NCI-H1417 (cell line): ENCODE data around the gene SRGAP3.
A peak's percentile ranks its signal among the peaks of the same experiment; 100 is the strongest.

Experiments used
- DNase-seq, 3 experiments: peaks; one replicate each; lab custom pipeline; 2025; lab: John Stamatoyannopoulos, UW

Gene SRGAP3

DNA sequence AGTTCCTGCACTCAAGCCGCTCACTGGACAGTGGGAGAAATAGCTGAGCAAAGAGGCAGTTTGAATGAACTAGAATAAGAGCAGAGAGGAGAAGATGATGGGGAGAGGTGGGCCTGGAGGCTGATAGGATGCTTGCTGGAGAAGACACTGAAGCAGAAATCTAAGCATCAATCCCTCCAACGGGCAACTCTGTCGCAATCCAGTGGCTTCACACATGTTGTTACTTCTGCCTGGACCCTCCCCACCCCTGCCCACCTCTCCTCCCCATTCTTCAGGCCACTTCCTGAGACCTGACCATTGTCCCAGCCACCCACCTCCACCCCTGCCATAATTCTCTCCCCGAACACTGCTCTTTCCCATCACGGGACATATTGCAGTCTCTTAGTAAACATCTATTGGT, 76.0 kb downstream of the SRGAP3 start:
- DNase-seq: no peak

DNA sequence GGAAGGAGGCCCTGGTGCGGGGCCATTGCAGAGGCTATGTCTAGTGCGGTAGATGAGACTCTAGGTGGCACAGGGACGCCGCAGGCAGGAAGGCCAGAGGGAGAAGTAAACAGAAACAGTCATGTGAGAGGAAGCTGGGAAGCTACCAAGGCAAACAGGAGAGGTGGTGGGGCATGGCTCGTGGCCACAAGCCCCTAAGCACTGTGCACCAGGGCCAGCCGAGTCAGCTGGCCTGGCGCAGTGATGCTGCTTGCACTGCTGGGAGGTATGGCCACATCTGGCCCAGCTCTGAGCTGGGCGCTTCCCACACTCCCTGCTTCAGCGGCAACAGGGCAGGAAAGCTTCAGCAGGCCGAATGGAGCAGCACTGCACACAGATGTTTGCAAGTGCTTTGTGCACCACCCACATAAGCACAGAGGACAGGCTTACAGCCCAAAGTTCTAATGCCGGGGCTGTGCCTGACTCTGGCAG, 76.6 kb downstream of the SRGAP3 start:
- DNase-seq: no peak

DNA sequence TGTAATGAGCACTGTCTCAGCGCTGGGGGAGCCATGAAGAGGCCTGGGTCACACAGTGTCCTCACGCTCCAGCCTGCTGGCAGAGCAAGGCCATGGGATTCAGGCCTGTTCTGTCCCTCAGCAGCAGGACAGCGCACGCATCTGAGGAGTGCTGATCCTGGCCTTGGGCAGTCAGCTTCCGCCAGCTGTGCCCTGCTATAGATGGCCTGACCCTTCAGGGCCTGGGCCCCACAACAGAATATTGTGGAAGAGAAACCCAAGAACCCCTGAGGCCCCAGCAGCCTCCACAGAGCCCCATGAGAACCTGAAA, 78.6 kb downstream of the SRGAP3 start:
- no peak for DNase-seq

DNA sequence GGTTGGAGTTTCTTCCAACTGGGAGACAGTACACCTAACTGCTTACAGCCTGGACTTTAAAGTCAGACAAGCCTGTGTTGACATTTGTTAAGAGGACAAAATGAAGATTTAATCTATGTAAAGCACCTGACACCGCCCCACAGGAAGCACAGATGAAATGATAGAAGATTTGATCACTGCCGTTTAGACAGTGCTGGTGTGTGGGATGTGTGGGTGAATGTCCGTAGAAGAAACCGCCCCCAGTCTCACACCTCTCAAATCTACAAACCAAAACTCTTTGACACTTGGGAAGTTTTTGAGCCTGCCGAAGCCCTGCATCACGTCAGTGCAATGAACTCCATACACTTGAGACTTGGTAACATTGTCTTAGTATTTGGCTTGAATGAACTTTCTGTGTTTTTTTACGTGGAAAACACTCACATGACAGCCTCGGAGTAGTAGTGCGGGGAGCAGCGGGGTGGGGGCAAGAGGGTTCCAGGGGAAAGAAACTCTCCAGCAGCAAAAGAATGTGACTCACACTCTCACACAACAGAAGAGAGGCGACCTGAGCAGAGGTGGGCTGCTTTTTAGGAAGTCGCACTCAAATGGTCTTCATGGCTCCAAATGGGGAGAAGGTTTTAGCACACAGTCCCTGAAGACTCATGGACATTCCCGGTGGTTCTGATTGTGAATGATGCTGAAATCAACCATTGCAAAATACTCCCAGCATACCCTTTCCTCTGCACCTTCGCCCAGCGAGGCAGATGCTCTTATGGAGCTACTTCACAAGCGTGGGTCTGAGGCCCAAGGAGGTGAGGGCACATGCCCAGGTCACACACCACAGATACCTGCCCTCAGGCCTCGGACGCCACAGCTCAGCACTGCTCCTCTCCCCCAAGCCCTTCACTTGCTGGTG, 79.2 kb downstream of the SRGAP3 start:
- DNase-seq: no peak

DNA sequence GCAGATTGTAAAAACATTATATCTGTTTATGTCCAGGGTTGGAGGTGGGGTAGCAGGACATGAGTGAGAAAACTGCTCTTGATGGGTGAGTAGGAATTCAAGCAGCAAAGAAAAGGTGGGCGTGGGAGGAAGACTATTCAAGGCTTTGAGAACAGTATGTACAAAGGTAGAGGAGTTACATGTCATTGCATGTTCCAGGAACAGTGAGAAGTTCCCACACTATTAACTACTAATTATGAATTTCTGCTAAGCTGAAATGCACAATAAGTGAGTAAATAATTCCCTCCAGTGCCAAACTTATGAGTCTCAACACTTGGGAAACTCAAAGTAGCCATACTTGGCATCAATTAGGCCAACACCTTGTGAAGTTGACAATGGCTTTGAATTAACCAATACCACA, 80.1 kb downstream of the SRGAP3 start:
- DNase-seq: no peak

DNA sequence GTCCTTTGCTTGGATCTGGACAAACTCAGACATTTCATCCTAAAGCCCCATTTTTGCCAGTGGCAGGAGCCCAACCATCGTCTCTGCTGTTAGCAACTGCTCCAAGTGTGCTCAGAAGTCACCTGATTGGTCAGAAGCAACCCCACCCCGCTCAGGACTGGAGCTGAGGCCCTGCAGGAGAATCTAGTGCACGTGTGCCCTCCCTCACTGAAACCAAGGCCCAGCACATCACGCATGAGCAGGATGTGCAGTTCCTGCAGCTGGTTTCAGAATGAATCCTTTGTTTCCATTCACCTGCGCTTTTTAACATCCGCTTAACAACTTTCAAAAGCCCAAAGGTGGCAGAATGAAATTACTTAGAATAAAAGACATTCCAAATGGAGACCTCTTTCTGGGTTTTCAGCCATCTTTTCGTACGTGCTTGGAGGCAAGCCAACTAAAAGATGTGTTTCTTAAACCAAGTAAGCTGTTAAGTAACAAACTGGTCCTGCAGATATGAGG, 81.2 kb downstream of the SRGAP3 start:
- DNase-seq: no peak

DNA sequence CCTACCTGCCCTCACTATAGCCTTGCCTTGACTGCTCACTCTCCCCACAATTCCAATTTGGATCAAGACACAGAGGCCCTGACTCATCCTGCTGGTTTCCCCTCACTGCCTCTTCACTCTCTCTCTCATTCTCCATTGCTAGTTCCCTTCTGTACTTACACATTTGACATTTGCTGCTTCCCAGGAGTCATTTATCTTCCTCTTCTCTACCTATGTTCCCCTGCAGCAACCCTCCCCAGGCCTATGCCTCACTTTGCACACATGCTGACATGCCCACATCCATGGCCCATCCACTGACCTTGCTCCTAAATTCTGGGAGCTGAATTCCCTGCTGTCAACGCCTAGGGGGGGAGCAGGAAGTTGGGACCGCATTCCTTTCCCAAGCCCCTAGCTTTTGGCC, 82.2 kb downstream of the SRGAP3 start:
- DNase-seq: no peak

DNA sequence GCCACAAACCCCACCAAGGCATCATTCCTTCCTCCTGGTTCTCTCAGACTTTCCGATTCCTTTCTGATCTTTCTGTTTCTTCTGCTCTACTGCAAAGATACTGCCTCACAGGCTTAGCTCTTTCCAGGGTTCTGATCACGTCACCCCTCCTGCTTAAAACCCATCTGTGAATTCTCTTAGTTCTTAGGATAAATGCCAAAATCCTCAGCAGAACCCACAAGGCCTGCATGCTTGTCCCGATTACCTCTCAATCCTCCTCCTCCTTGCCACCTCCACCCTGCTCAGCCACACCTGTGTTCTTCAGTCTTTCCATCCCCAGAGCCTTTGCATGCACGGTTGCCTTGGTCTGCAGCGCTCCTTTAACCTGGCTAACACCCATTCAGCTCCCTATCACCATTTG, 84.0 kb downstream of the SRGAP3 start:
- no peak for DNase-seq

DNA sequence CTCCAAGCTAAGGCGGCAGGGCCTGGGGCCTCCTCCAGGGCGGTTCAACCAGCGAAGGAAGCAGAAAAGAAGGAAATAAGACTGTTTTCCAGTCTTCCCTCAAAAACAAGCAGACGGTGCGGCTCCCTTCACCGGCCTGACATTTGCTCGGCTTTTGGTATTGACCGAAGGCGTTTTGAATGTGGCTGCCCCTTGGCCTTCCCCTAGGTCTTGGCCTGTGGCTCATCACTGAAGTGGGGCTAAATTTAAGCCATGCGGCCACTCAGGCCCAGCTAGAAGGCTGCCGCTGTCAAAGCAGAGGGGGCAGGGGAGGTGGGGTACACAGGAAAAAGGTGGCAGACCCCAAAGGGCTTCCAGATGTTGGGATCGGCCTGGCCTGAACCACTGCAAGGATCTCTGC, 86.2 kb downstream of the SRGAP3 start:
- DNase-seq: no peak

DNA sequence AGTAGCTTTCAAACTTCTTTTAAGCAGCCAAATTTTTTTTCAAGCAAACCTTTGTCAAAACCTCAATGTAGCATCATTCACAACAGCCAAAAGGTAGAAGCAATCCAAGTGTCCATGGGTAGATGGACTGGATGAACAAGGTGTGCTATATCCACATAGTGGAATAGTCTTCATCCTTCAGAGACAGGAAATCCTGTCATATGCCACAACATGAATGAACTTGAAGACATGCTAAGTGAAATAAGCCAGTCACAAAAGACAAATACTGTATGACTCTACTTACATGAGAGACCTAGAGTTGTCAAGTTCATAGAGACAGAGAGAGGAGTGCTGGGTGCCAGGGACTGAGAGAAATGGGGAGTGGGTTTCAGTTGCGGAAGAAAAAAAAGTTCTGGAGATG, 87.6 kb downstream of the SRGAP3 start:
- no peak for DNase-seq

DNA sequence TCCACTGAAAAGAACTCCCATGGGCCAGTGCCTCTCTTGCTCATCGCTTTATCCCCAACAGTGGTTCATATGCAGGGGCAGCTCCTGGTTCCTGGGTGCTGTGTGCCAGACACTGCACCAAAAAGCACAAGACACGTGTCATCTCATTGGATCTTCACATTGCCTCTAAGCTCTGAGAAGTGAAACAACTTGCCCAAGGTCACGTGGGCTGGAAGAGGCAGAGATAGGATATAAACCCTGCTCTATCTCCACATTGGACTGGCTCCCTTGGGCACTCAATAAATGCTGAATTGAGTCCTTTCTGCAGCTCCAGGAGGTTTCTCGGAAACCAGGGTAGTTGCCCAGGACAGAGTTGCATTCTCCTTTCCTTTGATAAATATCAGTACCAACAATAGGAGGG, 88.1 kb downstream of the SRGAP3 start:
- no peak for DNase-seq

DNA sequence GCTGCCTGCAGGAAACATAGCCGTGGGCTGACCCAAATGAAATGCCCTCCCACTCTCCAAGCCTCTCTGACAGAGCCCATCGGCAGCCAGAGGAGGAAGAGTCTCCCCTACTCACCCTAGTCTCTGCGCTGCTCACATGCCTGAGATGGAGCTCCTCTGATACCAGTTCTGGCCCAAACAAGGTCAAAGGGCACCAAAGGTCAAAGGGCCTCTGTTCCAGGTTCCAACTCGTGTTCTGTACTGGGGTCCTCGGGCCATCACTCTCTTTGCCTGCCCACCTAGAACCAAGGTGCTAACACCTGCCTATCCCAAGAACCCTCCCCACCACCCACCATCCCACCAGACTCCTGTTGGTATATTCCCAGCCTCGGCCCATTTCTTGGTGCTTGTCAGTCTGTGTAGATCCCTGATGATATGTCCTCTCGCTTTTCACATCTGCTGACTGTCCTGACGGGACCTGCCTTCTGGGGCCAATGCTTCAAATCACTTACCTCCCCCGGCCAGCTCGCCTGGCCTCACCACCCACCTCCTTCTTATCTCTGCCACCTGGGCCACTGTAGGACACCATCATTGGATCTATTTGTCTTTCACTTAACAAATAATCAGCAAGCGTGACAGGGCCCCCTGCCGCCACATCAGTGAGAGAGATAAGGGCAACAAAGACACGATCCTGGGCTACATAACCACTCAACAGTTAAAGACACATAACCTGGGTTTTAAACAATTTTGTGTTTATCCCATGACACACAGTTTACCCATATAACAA, 90.4 kb downstream of the SRGAP3 start:
- DNase-seq: peak in 1 of 3 experiments; percentile 34

DNA sequence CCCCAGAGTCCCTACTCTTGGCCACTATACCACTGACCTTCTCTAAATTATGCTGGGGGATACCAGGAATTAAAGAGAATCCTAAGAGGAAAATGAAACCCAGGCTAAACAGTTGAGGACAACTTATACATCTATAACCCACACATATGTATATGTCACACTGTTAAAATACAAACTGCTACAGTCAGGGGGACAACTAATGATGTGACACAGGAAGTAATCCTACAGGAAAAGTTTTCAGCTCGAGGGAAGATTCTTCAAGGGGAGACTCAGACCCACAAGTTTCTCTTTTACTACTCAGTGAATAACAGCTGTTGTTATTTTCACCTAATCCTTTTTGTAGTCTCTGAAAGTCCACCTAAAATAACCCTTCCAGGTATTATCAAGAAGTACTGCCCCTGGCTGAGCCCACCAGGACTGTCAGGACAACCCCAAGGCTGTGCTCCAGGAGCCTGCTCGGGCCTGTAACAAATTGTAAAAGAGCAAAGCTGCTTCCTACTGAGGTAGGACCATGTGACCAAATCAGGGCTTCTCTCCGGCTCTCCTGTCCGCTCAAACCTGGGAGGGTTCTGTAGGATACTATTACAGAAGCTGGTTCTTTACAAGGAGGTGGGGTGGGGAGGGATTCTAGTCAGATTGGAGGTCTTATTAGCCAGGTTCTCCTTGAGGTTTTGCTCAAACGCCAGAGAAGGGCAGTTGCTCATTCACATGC, 91.6 kb downstream of the SRGAP3 start:
- DNase-seq: no peak

DNA sequence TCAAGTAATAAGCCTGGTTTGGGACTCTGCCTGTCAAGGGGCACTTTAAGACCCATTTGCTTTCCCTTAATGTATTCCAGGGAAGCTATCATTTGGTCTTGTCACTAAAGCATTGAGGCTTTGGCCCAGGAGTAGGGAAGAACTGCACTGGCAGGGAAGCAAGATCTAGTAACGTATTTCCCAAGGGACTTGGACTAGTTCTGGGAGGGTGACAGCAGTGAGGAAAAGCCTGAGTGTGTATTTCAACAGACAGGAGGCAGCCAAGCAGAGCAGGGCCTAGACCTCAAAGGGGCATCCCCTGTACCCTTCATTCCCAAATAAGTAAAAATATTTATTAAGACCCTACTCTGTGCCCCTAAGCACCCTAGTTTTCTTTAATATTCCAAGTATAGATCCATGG, 92.8 kb downstream of the SRGAP3 start:
- no peak for DNase-seq

DNA sequence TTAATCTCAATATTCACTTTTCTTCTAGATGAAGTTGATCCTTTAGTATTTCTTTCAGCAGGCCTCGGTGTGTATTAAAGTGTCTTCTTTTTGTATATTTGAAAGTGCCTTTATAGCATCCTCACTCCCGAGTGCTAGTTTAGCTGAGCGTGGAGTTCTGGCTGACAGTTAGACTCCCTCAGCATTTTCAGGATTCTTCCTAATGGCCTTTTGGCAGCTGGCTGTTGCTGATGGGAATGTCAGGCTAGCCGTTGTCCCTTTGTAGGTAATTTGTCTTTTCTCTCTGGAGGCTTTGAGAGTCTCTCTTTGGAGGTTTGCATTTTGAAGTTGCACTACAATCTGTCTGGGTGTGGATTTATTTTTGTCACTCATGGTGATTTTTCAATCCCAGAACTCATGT, 94.4 kb downstream of the SRGAP3 start:
- no peak for DNase-seq

DNA sequence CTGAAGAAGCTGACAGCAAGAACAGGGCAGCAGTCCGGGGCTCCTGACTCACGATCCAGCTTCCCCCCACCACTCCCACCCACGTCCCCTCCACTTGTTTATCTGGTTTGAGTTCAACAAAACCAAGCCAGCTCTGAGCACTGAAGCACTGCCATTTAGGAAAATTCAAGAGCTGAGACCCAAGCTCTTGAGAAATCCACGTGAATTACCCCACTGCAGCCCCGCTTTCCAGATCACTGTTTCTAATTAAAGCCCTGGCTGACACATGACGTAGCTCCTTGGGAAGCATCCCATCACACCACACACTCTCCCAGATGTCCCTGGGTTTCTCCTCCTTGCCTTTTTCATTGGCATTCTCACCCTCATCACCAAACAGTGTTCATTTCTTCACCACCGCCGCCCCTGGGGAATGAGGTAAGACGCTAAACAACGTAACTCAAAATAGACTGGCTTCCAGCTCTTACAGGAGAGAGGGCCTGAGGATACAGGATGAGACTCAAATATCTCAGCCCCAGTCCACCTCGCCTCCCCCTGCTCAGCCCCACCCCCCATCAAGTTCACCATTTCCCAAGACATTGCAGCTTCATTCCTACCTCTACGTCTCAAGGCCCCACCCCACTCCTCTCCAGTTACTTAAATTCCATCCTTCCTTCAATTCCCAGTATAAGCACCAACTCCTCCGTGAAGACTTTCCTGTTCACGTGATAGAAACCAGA, 95.4 kb downstream of the SRGAP3 start:
- DNase-seq: no peak

DNA sequence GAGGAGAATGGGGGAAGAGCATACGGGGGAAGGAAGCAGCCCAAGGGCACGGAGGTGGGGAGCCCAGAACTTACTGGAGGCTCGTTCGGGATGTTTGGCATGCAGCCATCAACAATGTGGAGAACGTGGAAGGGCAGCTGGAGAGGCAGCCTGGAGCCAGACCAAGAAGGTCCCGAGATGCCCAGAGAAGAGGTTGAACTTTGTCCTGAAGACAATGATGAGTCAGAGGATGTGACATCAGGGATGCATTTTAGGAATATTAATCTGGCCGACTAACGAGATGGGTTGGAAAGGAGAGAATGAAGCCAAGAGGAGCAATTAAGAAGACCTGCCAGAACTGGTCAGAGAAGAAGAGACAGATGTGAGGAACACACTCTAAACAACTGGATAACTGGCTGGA, 98.2 kb downstream of the SRGAP3 start:
- DNase-seq: no peak

DNA sequence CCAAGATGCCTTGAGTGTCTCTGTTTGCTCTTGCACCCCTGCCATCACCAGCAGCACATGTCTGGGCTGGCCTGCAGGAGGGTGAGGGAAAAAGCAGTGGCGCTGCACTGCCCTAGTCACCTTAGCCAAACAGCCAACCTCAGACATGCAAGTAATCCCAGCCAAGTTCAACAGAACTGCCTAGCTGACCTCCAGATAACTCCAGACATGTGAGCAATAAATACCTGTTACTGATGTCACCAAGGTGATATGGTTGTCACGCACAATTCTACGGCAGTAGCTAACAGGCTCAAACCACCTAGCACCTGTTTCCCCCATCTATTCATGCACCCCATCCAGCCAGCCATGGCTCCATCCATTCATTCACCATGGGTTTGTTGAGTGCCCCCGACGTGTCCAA, 99.9 kb downstream of the SRGAP3 start:
- no peak for DNase-seq

DNA sequence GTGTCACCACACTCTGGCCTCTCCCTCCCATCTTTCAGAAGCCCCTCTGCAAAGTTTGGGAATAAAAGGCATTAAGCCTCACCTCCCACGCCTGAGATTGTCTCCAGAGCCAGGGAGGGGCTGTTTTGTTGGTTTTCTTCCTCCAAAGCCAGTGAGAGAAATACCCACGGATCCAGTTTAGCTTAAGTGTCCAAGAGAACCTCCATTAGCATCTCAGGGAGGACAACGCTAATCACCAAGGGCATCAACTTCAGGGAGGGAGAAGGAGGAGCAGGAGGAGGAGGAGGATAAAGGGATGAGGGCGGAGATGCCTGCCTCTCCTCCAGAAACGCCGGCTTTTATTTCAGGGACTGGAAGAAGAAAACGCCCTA, 101.6 kb downstream of the SRGAP3 start:
- DNase-seq: no peak

DNA sequence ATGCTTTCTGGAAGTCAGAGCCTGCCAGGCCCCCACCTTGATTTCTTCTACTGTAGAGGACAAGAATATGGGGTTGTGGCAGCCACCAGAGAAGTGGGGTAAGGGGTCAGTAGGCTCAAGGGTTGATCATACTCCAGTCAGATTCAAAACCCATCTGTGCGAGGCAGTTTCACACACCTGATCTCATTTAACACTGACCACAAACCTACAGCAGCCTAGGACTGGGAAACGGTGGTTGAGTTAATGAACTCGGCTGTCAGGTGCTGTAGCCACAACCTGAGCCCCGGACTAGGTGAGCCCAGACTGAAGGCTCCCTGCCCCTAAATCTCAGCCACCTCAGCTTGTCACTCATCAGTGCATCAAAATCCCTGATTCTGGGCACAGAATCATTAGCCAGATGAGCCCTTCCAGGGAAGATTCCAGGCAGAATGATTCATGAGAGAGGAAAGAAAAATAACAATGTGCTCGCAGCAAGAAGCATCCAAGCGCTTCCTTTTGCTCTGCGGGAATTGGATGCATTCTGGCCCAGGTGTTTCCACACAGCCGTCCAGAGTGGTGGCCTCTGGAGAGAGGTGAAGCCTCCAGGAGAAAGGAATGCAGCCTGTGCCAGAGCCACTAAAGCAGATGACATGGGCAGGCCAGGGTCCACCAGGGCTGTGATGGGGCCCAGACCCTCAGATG, 102.1 kb downstream of the SRGAP3 start:
- DNase-seq: no peak

DNA sequence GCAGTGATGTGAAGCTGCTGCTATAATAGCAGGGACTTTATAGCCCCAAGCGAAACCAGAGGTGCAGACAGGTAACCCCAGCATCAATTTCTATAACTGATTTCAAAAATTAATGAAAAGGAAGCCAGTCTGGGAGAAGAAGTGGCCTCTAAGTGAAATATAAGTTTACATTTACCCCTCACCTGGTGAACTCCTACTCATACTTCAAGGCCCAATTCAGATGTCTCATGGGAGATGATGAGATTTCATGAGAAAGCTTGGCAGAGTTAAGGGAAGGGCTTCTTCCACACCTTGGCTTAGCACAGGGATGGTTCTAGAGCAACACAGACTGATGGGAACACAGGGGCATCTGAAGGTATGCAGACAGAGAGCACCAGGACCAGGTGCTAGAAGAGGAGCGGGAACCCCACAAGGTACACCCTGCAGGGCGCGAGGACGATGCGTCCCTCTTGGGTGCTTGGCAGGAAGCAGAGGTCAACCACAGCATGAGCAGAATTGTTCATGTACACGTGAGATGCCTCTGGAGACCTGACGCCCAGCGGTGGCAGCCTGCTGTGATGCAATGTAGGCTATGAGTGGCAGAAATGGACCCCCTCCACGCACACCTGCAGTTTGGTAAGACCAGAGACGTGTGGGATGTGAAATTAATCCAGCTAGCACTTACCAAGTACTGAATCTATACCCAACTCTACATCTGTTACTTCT, 102.9 kb downstream of the SRGAP3 start:
- DNase-seq: no peak
